OCI-LY7 (cell line): ENCODE measurements around the gene TMEM178B. TPM values are rescaled to one million over a fixed set of nuclear protein-coding genes. Genes with fewer than 3 reads are reported as not detected.
"Not testable (repeated sequence)": the region's sequence is repeated elsewhere in the genome, so short reads cannot be mapped to it uniquely, and the experiment has no call there.

Experiments
- BruUV-seq: library from RNA; stranded (reverse); fragments of 400-500 nt; replicated peaks from 2 replicates; lab custom pipeline; 2021; lab: Mats Ljungman, UMichigan
- CTCF ChIA-PET: fragments of 300-600 bp; sonication (Branson Sonifier 250); formaldehyde crosslinking; loops from one replicate; lab custom pipeline; 2022; ENCODE audit warnings: antibody characterized with exemption; ENCODE audit not compliant: unreplicated experiment; lab: Charles Lee
- POLR2A ChIA-PET: fragments of 300-600 bp; sonication (Branson Sonifier 250); formaldehyde crosslinking; loops from one replicate; lab custom pipeline; 2022; ENCODE audit warnings: antibody characterized with exemption; lab: Charles Lee
- DNase-seq: peaks from one replicate; pipeline ENCODE4 v3.0.0-alpha.2; 2015; ENCODE audit warnings: low spot score
- H2AFZ ChIP-seq: fragments of 200-600 bp; sonication (generic), shearing (Covaris generic); 2 replicates; pipeline ENCODE4 v1.6.1; 2014; ENCODE audit warnings: mild to moderate bottlenecking, antibody characterized with exemption, low read length, moderate library complexity
- H3K27ac ChIP-seq: fragments of 200-600 bp; sonication (generic); 2 replicates; pipeline ENCODE4 v1.5.1; 2014; ENCODE audit warnings: mixed run types, low read depth, mild to moderate bottlenecking, moderate library complexity, low read length, inconsistent platforms; ENCODE audit not compliant: poor library complexity, severe bottlenecking
- H3K36me3 ChIP-seq: fragments of 200-600 bp; sonication (generic); 2 replicates; pipeline ENCODE4 v1.6.1; 2014; ENCODE audit warnings: mild to moderate bottlenecking, antibody characterized with exemption, low read length, moderate library complexity, mixed read lengths; ENCODE audit not compliant: insufficient read depth
- H3K4me1 ChIP-seq: fragments of 200-600 bp; sonication (generic); 2 replicates; pipeline ENCODE4 v1.5.1; 2014; ENCODE audit warnings: mild to moderate bottlenecking, low read length; ENCODE audit not compliant: insufficient read depth, poor library complexity, severe bottlenecking
- H3K4me2 ChIP-seq: fragments of 200-600 bp; sonication (generic); 2 replicates; pipeline ENCODE4 v1.6.1; 2014; ENCODE audit warnings: mild to moderate bottlenecking, low read length
- H3K4me3 ChIP-seq: fragments of 200-600 bp; sonication (generic); 2 replicates; pipeline ENCODE4 v1.5.1; 2014; ENCODE audit warnings: mild to moderate bottlenecking, low read depth, low read length; ENCODE audit not compliant: poor library complexity, severe bottlenecking
- H3K79me2 ChIP-seq: fragments of 200-600 bp; sonication (generic); 2 replicates; pipeline ENCODE4 v1.6.1; 2016; ENCODE audit warnings: low read depth, mild to moderate bottlenecking, low read length, moderate library complexity, mixed read lengths; ENCODE audit not compliant: insufficient read depth
- H3K9me2 ChIP-seq: fragments of 200-600 bp; sonication (generic); 2 replicates; pipeline ENCODE4 v1.6.1; 2016; ENCODE audit warnings: mild to moderate bottlenecking, low read length, mixed read lengths; ENCODE audit not compliant: insufficient read depth
- H3K9me3 ChIP-seq: fragments of 200-600 bp; sonication (generic); 2 replicates; pipeline ENCODE4 v1.6.1; 2014; ENCODE audit warnings: mild to moderate bottlenecking, mixed run types, low read length, mixed read lengths
- H4K20me1 ChIP-seq: fragments of 200-600 bp; sonication (generic); 2 replicates; pipeline ENCODE4 v1.6.1; 2014; ENCODE audit warnings: mild to moderate bottlenecking, antibody characterized with exemption, low read length, moderate library complexity, mixed read lengths; ENCODE audit not compliant: insufficient read depth
- EZH2phosphoT487 ChIP-seq: fragments of 200-600 bp; sonication (generic); IDR thresholded peaks from 2 replicates; pipeline ENCODE4 v1.6.1; 2018; ENCODE audit warnings: low read depth, borderline replicate concordance, mild to moderate bottlenecking, mixed run types, antibody characterized with exemption, low read length, moderate library complexity, mixed read lengths
- intact Hi-C: fragments of 100-400 bp; cut with micrococcal nuclease; formaldehyde crosslinking; loops from one replicate; pipeline ENCODE4 v1.10.0; 2022; ENCODE audit not compliant: unreplicated experiment
- total RNA-seq, 2 experiments: library from RNA; depleted of rRNA in 1 of 2; stranded (reverse); fragments of >200 nt in 1 of 2; shearing (Covaris generic) in 1 of 2; gene quantifications; 2 replicates each; pipeline ENCODE4 v1.2.3, GENCODE V29; 2014 to 2022
- TF ChIP-seq, protein P1 (sequence below): fragments of 200-600 bp; sonication (generic); conservative IDR thresholded peaks from 2 replicates; pipeline ENCODE4 v1.5.1; 2014; ENCODE audit warnings: mild to moderate bottlenecking, antibody characterized with exemption, low read length, moderate library complexity, mixed read lengths

TMEM178B gene
- total RNA-seq, 2 experiments from 2014 or later, result not detected

DNA sequence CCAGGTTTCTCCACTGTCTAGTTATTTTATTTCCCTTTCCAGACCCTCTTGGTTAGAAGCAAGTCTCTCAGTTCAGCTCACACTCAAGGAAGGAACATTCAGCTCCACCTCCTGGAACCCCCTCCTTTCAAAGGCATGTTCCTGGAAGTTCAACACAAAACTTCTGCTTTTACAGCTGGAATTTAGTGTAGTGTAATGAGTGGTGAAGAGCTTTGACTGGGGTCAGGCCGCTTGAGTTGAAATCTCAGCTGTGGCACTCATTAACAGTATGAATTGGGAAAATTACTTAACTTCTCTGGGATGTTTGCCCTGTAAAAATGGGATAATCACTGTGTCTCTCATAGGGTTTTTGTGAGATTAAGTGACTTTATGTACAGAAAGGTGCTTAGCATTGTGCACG, 91.7 kb downstream of the TMEM178B start:
- TF ChIP-seq, protein P1, sequence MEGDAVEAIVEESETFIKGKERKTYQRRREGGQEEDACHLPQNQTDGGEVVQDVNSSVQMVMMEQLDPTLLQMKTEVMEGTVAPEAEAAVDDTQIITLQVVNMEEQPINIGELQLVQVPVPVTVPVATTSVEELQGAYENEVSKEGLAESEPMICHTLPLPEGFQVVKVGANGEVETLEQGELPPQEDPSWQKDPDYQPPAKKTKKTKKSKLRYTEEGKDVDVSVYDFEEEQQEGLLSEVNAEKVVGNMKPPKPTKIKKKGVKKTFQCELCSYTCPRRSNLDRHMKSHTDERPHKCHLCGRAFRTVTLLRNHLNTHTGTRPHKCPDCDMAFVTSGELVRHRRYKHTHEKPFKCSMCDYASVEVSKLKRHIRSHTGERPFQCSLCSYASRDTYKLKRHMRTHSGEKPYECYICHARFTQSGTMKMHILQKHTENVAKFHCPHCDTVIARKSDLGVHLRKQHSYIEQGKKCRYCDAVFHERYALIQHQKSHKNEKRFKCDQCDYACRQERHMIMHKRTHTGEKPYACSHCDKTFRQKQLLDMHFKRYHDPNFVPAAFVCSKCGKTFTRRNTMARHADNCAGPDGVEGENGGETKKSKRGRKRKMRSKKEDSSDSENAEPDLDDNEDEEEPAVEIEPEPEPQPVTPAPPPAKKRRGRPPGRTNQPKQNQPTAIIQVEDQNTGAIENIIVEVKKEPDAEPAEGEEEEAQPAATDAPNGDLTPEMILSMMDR, result no peak
- no peak for TF ChIP-seq EZH2phosphoT487
- H3K4me3 ChIP-seq, result no peak overlapping the region
- H2AFZ ChIP-seq, result no peak overlapping the region
- ChIA-PET CTCF (no interaction called here), POLR2A (interaction anchor here (1.3 kb wide), 1 partner anchor 21 kb away, joined by 4 read pairs; no protein-coding TSS in a partner anchor)
- H3K36me3 ChIP-seq, result no peaks in the 10 kb centered on the region
- H3K4me2 ChIP-seq, result no peak overlapping the region
- no peaks in the 10 kb centered on the region for H3K79me2 ChIP-seq
- intact Hi-C loops, result no loop called here
- no peaks in the 10 kb centered on the region for H3K4me1 ChIP-seq
- no peaks in the 10 kb centered on the region for H4K20me1 ChIP-seq
- no peaks in the 10 kb centered on the region for H3K9me3 ChIP-seq
- no peak for DNase-seq
- H3K9me2 ChIP-seq, result no peaks in the 10 kb centered on the region
- BruUV-seq, result no TSS peak
- H3K27ac ChIP-seq, result no peak overlapping the region

DNA sequence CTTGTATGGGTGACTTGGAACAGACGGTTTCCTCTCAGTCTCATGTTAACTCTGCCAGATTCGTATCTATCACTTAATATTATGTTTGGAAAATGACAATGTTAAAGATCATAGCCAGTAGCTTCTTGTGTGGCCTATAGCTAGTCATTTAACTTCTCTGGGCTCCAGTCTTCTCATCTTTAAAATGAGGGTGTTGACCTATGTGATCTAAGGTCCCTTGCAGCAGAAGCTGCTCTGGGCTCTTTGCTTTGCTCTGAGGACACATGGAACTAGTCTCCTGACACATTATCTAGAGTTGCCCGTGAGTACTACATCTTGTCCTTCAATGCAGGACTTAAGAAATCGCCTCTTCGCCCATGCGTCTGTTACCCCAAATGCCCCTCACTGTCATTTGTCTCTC, 93.1 kb downstream of the TMEM178B start:
- no peak overlapping the region for H3K4me3 ChIP-seq
- H3K36me3 ChIP-seq, result no peaks in the 10 kb centered on the region
- H3K4me1 ChIP-seq, result no peaks in the 10 kb centered on the region
- ChIA-PET CTCF (no interaction called here), POLR2A (interaction anchor here (0.7 kb wide), 1 partner anchor 90 kb away, joined by 3 read pairs; no protein-coding TSS in a partner anchor)
- BruUV-seq, result no TSS peak
- intact Hi-C loops, result no loop called here
- H3K79me2 ChIP-seq, result no peaks in the 10 kb centered on the region
- TF ChIP-seq EZH2phosphoT487, result no peak
- TF ChIP-seq, protein P1, result no peak
- no peaks in the 10 kb centered on the region for H3K9me3 ChIP-seq
- H3K27ac ChIP-seq, result no peak overlapping the region
- DNase-seq, result no peak
- H3K9me2 ChIP-seq, result no peaks in the 10 kb centered on the region
- no peaks in the 10 kb centered on the region for H4K20me1 ChIP-seq
- no peak overlapping the region for H2AFZ ChIP-seq
- no peak overlapping the region for H3K4me2 ChIP-seq

- H3K79me2 ChIP-seq, result no peaks in the 10 kb centered on the region
- ChIA-PET CTCF (no interaction called here), POLR2A (no interaction called here)
- no peak overlapping the region for H3K4me2 ChIP-seq
- H4K20me1 ChIP-seq, result no peaks in the 10 kb centered on the region
- no TSS peak for BruUV-seq
- no peak overlapping the region for H2AFZ ChIP-seq
- DNase-seq, result no peak
- no peaks in the 10 kb centered on the region for H3K9me3 ChIP-seq
- TF ChIP-seq EZH2phosphoT487, result no peak
- TF ChIP-seq, protein P1, result no peak
- no peaks in the 10 kb centered on the region for H3K36me3 ChIP-seq
- no peak overlapping the region for H3K27ac ChIP-seq
- intact Hi-C loops, result no loop called here
- H3K4me1 ChIP-seq, result no peaks in the 10 kb centered on the region
- no peaks in the 10 kb centered on the region for H3K9me2 ChIP-seq
- no peak overlapping the region for H3K4me3 ChIP-seq
These were observed 93.6 kb downstream of the TMEM178B start for GRCh38 chr7:141167381-141167964.

- H3K4me1 ChIP-seq, H3K4me2 ChIP-seq, H3K9me3 ChIP-seq, intact Hi-C loops, H3K36me3 ChIP-seq, H3K9me2 ChIP-seq, H3K4me3 ChIP-seq, H3K27ac ChIP-seq, BruUV-seq, H4K20me1 ChIP-seq, H2AFZ ChIP-seq, DNase-seq, H3K79me2 ChIP-seq, CTCF ChIA-PET: not testable (repeated sequence)
- POLR2A ChIA-PET, result interaction anchor here (0.7 kb wide), 1 partner anchor 39 kb away, joined by 3 read pairs; no protein-coding TSS in a partner anchor
These were observed 95.3 kb downstream of the TMEM178B start for GRCh38 chr7:141169157-141169556.
